SU-DHL-6 (cell line): Measurements from ENCODE around the gene TMEM130.

Source experiments
- H2AFZ ChIP-seq: fragments of 200-600 bp; sonication (generic); 2 replicates; pipeline ENCODE4 v1.6.1; 2014; ENCODE audit warnings: low read depth, mild to moderate bottlenecking, moderate library complexity, mixed read lengths, antibody characterized with exemption, low read length; ENCODE audit not compliant: severe bottlenecking
- H3F3A ChIP-seq: fragments of 200-600 bp; shearing (Covaris generic); 2 replicates; pipeline ENCODE4 v1.6.0; 2016; ENCODE audit warnings: antibody characterized with exemption, mild to moderate bottlenecking; ENCODE audit not compliant: insufficient read depth
- H3K27ac ChIP-seq: fragments of 200-600 bp; sonication (generic); 2 replicates; pipeline ENCODE4 v1.5.1; 2016; ENCODE audit warnings: low read depth, mild to moderate bottlenecking, low read length, moderate library complexity, mixed read lengths
- H3K27me3 ChIP-seq: fragments of 200-600 bp; sonication (generic), shearing (Covaris generic); 2 replicates; pipeline ENCODE4 v1.6.0; 2014; ENCODE audit warnings: mild to moderate bottlenecking, low read length
- H3K36me3 ChIP-seq: fragments of 200-600 bp; sonication (generic); 2 replicates; pipeline ENCODE4 v1.6.1; 2014; ENCODE audit warnings: mild to moderate bottlenecking, low read length, mixed read lengths
- H3K4me2 ChIP-seq: fragments of 300-600, 200-600 bp; shearing (Covaris generic), sonication (generic); 2 replicates; pipeline ENCODE4 v1.6.0; 2014; ENCODE audit warnings: low read length, low read depth, mild to moderate bottlenecking; ENCODE audit not compliant: poor library complexity, severe bottlenecking
- H3K4me3 ChIP-seq: fragments of 200-600 bp; sonication (generic); 2 replicates; pipeline ENCODE4 v1.5.1; 2014; ENCODE audit warnings: antibody characterized with exemption, low read length, mild to moderate bottlenecking, mixed read lengths; ENCODE audit not compliant: insufficient read depth, poor library complexity, severe bottlenecking
- H3K79me2 ChIP-seq: fragments of 200-600 bp; sonication (generic); 2 replicates; pipeline ENCODE4 v1.6.1; 2014; ENCODE audit warnings: mild to moderate bottlenecking, low read length, moderate library complexity; ENCODE audit not compliant: insufficient read depth
- H3K9ac ChIP-seq: fragments of 200-600 bp; sonication (generic); 2 replicates; pipeline ENCODE4 v1.7.0; 2014; ENCODE audit warnings: mild to moderate bottlenecking, low read length
- H3K9me2 ChIP-seq: fragments of 200-600 bp; sonication (generic); replicated peaks from 2 replicates; pipeline ENCODE4 v1.6.1; 2014; ENCODE audit warnings: low read length; ENCODE audit not compliant: insufficient read depth
- H3K9me3 ChIP-seq: fragments of 200-600 bp; sonication (generic); 2 replicates; pipeline ENCODE4 v1.6.1; 2014; ENCODE audit warnings: low read length, mixed read lengths; ENCODE audit not compliant: insufficient read depth
- H4K20me1 ChIP-seq: fragments of 200-600 bp; sonication (generic); 2 replicates; pipeline ENCODE4 v1.6.1; 2014; ENCODE audit warnings: low read depth, mild to moderate bottlenecking, antibody characterized with exemption, low read length, moderate library complexity, mixed read lengths
- EZH2phosphoT487 ChIP-seq: fragments of 200-600 bp; sonication (generic), shearing (Covaris generic); conservative IDR thresholded peaks from 2 replicates; pipeline ENCODE4 v1.6.1; 2018; ENCODE audit warnings: mild to moderate bottlenecking, antibody characterized with exemption, low read length, moderate library complexity, mixed read lengths
- TF ChIP-seq, protein P1 (sequence below): fragments of 200-600 bp; sonication (generic); IDR thresholded peaks from one replicate; pipeline ENCODE4 v1.5.1; 2017; ENCODE audit warnings: antibody characterized with exemption, mild to moderate bottlenecking, low read length, moderate library complexity; ENCODE audit not compliant: insufficient read depth, poor library complexity, severe bottlenecking

Gene TMEM130

DNA sequence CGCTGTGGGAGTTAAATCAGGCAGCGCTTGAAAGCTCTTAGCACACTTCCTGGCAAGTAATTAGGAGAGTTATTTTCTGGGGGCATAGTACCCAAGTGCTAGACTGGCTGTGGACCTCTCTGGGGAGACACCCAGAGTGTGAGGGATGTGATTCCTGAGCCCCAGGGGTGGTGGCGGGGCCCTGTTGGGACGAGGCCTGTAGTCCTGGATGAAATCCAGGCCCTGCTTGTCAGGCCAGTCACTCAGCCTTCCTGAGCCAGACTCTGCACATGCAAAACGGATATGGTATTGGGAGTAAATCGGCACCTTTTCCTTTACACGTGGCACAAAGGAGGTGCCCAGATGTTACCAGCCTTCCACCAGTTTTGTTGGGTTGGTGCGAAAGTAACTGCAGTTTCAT lies 39.7 kb upstream of the TMEM130 start:
- Histone ChIP-seq H3K36me3 (peaks cover 39% of the 10 kb centered on the region; the same call in 1 of the 2 replicates), H3F3A (no peaks in the 10 kb centered on the region), H2AFZ (no peak overlapping the region), H3K4me2 (no peak overlapping the region), H3K27ac (no peak overlapping the region), H3K27me3 (no peaks in the 10 kb centered on the region), H3K4me3 (no peak overlapping the region), H3K9me2 (no peaks in the 10 kb centered on the region), H3K79me2 (no peaks in the 10 kb centered on the region), H4K20me1 (no peaks in the 10 kb centered on the region), H3K9ac (no peak overlapping the region), H3K9me3 (no peaks in the 10 kb centered on the region)
- TF ChIP-seq EZH2phosphoT487 = no peak
- TF ChIP-seq, protein P1, sequence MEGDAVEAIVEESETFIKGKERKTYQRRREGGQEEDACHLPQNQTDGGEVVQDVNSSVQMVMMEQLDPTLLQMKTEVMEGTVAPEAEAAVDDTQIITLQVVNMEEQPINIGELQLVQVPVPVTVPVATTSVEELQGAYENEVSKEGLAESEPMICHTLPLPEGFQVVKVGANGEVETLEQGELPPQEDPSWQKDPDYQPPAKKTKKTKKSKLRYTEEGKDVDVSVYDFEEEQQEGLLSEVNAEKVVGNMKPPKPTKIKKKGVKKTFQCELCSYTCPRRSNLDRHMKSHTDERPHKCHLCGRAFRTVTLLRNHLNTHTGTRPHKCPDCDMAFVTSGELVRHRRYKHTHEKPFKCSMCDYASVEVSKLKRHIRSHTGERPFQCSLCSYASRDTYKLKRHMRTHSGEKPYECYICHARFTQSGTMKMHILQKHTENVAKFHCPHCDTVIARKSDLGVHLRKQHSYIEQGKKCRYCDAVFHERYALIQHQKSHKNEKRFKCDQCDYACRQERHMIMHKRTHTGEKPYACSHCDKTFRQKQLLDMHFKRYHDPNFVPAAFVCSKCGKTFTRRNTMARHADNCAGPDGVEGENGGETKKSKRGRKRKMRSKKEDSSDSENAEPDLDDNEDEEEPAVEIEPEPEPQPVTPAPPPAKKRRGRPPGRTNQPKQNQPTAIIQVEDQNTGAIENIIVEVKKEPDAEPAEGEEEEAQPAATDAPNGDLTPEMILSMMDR = no peak

DNA sequence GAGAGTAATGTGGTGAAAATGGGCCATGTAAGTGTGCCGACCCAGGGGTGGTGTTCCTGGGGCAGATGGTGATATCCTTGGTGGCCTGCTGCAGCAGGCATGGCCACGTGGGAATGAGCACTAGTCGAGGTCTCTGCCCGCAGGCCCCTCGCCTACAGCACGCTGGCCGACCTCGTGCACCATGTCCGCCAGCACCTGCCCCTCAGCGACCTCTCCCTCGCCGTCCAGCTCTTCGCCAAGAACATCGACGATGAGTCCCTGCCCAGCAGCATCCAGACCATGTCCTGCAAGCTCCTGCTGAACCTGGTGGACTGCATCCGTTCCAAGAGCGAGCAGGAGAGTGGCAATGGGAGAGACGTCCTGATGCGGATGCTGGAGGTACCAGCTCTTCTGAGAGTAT lies 38.8 kb upstream of the TMEM130 start:
- Histone ChIP-seq H3K79me2 (no peaks in the 10 kb centered on the region), H3K4me3 (no peak overlapping the region), H3F3A (no peaks in the 10 kb centered on the region), H3K36me3 (peaks cover 36% of the 10 kb centered on the region; the same call in 1 of the 2 replicates), H3K27ac (no peak overlapping the region), H3K9ac (no peak overlapping the region), H3K4me2 (no peak overlapping the region), H4K20me1 (no peaks in the 10 kb centered on the region), H3K9me3 (no peaks in the 10 kb centered on the region), H2AFZ (no peak overlapping the region), H3K27me3 (no peaks in the 10 kb centered on the region), H3K9me2 (no peaks in the 10 kb centered on the region)
- TF ChIP-seq, protein P1 = no peak
- TF ChIP-seq EZH2phosphoT487 = no peak

GRCh38 chr7:98907570-98907969 lies 37.8 kb upstream of the TMEM130 start:
- H3K36me3 ChIP-seq = peaks cover 32% of the 10 kb centered on the region; the same call in 1 of the 2 replicates
- TF ChIP-seq, protein P1 = no peak
- no peak for TF ChIP-seq EZH2phosphoT487

GRCh38 chr7:98903246-98903645 lies 33.4 kb upstream of the TMEM130 start:
- no peak overlapping the region for H3K4me2 ChIP-seq
- H3K79me2 ChIP-seq = no peaks in the 10 kb centered on the region
- H3K9me3 ChIP-seq = no peaks in the 10 kb centered on the region
- TF ChIP-seq, protein P1 = no peak
- TF ChIP-seq EZH2phosphoT487 = no peak
- H3K27ac ChIP-seq = no peak overlapping the region
- no peaks in the 10 kb centered on the region for H3K9me2 ChIP-seq
- H4K20me1 ChIP-seq = no peaks in the 10 kb centered on the region
- no peak overlapping the region for H3K9ac ChIP-seq
- no peaks in the 10 kb centered on the region for H3K27me3 ChIP-seq
- H3K4me3 ChIP-seq = no peak overlapping the region
- peaks cover 39% of the 10 kb centered on the region for H3K36me3 ChIP-seq
- H2AFZ ChIP-seq = no peak overlapping the region
- H3F3A ChIP-seq = no peaks in the 10 kb centered on the region

More at GRCh38 chr7:98907570-98907969, 37.8 kb upstream of the TMEM130 start:
- Histone ChIP-seq H3K27ac (no peak overlapping the region), H2AFZ (no peak overlapping the region), H3K4me2 (no peak overlapping the region), H3K9ac (no peak overlapping the region), H3K79me2 (no peaks in the 10 kb centered on the region), H3K27me3 (no peaks in the 10 kb centered on the region), H3K9me3 (no peaks in the 10 kb centered on the region), H3K4me3 (no peak overlapping the region), H3K9me2 (no peaks in the 10 kb centered on the region), H3F3A (no peaks in the 10 kb centered on the region), H4K20me1 (no peaks in the 10 kb centered on the region)
